HG02610 (cell line): ENCODE data around the gene CC2D2A.

ENCODE experiments used
- ATAC-seq: cut with Tn5 transposase; IDR thresholded peaks from one replicate; pipeline ENCODE4 v1.9.1; 2021; ENCODE audit warnings: mild to moderate bottlenecking, moderate library complexity; ENCODE audit not compliant: unreplicated experiment

Gene CC2D2A

GRCh38 chr4:15459706-15460105, 10.0 kb upstream of the CC2D2A start:
- no peak for ATAC-seq

GRCh38 chr4:15466596-15466995, 3.1 kb upstream of the CC2D2A start:
- ATAC-seq, result no peak

GRCh38 chr4:15470128-15470475, 420 bp downstream of the CC2D2A start:
- no peak for ATAC-seq

- no peak for ATAC-seq
Measured at GRCh38 chr4:15476396-15476795, 6.7 kb downstream of the CC2D2A start.

- ATAC-seq, result no peak
Measured at GRCh38 chr4:15478724-15479088, 9.0 kb downstream of the CC2D2A start.

- peak; percentile 60 for ATAC-seq
Measured at GRCh38 chr4:15479089-15479912, 9.6 kb downstream of the CC2D2A start.

- no peak for ATAC-seq
Measured at GRCh38 chr4:15479913-15480185, 10.2 kb downstream of the CC2D2A start.

- ATAC-seq, result no peak
Measured at GRCh38 chr4:15481961-15482745, 12.5 kb downstream of the CC2D2A start.

- no peak for ATAC-seq
Measured at GRCh38 chr4:15482842-15483241, 13.2 kb downstream of the CC2D2A start.

- no peak for ATAC-seq
Measured at GRCh38 chr4:15488136-15488535, 18.5 kb downstream of the CC2D2A start.

GRCh38 chr4:15488658-15489470, 19.2 kb downstream of the CC2D2A start:
- no peak for ATAC-seq

- no peak for ATAC-seq
Measured at GRCh38 chr4:15489551-15489950, 19.9 kb downstream of the CC2D2A start.

- ATAC-seq, result no peak
Measured at GRCh38 chr4:15493411-15493810, 23.7 kb downstream of the CC2D2A start.

- no peak for ATAC-seq
Measured at GRCh38 chr4:15495621-15496020, 25.9 kb downstream of the CC2D2A start.

- ATAC-seq, result no peak
Measured at GRCh38 chr4:15498356-15498755, 28.7 kb downstream of the CC2D2A start.

GRCh38 chr4:15500701-15501100, 31.0 kb downstream of the CC2D2A start:
- no peak for ATAC-seq

- no peak for ATAC-seq
Measured at GRCh38 chr4:15501941-15502340, 32.3 kb downstream of the CC2D2A start.

GRCh38 chr4:15502384-15502783, 32.7 kb downstream of the CC2D2A start:
- ATAC-seq, result no peak

- ATAC-seq, result no peak
Measured at GRCh38 chr4:15504041-15504440, 34.4 kb downstream of the CC2D2A start.

GRCh38 chr4:15506464-15506863, 36.8 kb downstream of the CC2D2A start:
- ATAC-seq, result no peak

GRCh38 chr4:15507679-15508078, 38.0 kb downstream of the CC2D2A start:
- no peak for ATAC-seq

- no peak for ATAC-seq
Measured at GRCh38 chr4:15510961-15511360, 41.3 kb downstream of the CC2D2A start.
